HepG2 (cell line): ENCODE measurements around the gene POLDIP3. TPM values are rescaled to one million over a fixed set of nuclear protein-coding genes. Genes with fewer than 3 reads are reported as not detected.
"Not testable (repeated sequence)": the region's sequence is repeated elsewhere in the genome, so short reads cannot be mapped to it uniquely, and the experiment has no call there.

Experiments
- ATAC-seq: fragments of 200-7000 bp; cut with Tn5 transposase; 3 replicates; pipeline ENCODE4 v1.9.1; 2020; ENCODE audit warnings: mild to moderate bottlenecking, moderate library complexity
- BruUV-seq: library from RNA; stranded (reverse); fragments of 400-500 nt; replicated peaks from 2 replicates; lab custom pipeline; 2021; lab: Mats Ljungman, UMichigan
- CTCF ChIA-PET: fragments of 300-600 bp; formaldehyde crosslinking; extraction: SDS; loops from one replicate; lab custom pipeline; 2021; ENCODE audit warnings: low total read pairs, inconsistent platforms, low intra/inter-chr PET ratio; lab: Yijun Ruan, JAX
- POLR2A ChIA-PET: fragments of 350-600 bp; sonication (Branson Sonifier 250); formaldehyde crosslinking; loops from one replicate; lab custom pipeline; 2020; ENCODE audit warnings: antibody characterized with exemption, inconsistent platforms; lab: Yijun Ruan, JAX
- DNase-seq: peaks from one replicate; pipeline ENCODE4 v3.0.0-alpha.2; 2015; ENCODE audit warnings: low spot score
- FAIRE-seq: peaks from 3 replicates; lab custom pipeline; 2011; peaks lifted over from hg19 to GRCh38; lab: Jason Lieb, UNC
- H2AFZ ChIP-seq: one replicate; pipeline ENCODE4 v1.6.1; 2011; ENCODE audit warnings: low read length, inconsistent platforms
- H3K27ac ChIP-seq: fragments of 300-600 bp; 3 replicates; pipeline ENCODE4 v1.8.0; 2011; ENCODE audit warnings: mixed run types, mild to moderate bottlenecking, mixed read lengths, low read length, inconsistent platforms; ENCODE audit not compliant: insufficient read depth; ENCODE audit errors: extremely low read length
- H3K27me3 ChIP-seq, 2 experiments: fragments of 200-600 bp in 1 of 2; 2 replicates in 1 of 2; 3 replicates in 1 of 2; pipeline versions ENCODE4 v1.6.0 to v1.8.0; 2011; ENCODE audit warnings: low read length in 2 of 2, mild to moderate bottlenecking in 2 of 2, moderate library complexity in 2 of 2, inconsistent platforms in 1 of 2; ENCODE audit not compliant: insufficient read depth in 2 of 2, control insufficient read depth in 1 of 2
- H3K36me3 ChIP-seq, 2 experiments: fragments of 200-600 bp in 1 of 2; replicated peaks in 1 of 2; 2 replicates in 1 of 2; 3 replicates in 1 of 2; pipeline versions ENCODE4 v1.5.1 to v1.8.0; 2011; ENCODE audit warnings: low read length in 2 of 2, inconsistent platforms in 1 of 2; ENCODE audit not compliant: insufficient read depth in 2 of 2, control insufficient read depth in 1 of 2
- H3K4me1 ChIP-seq: 2 replicates; pipeline ENCODE4 v1.5.1; 2012; ENCODE audit warnings: low read length, inconsistent platforms; ENCODE audit not compliant: insufficient read depth
- H3K4me2 ChIP-seq: 2 replicates; pipeline ENCODE4 v1.6.0; 2011; ENCODE audit warnings: low read depth, low read length, inconsistent platforms
- H3K4me3 ChIP-seq, 3 experiments: fragments of 200-600 bp in 1 of 3; sonication (generic), shearing (Covaris generic) in 1 of 3; replicated peaks in 1 of 3; 2 replicates each; pipeline ENCODE4 v1.5.1; 2011 to 2016; ENCODE audit warnings: low read length in 3 of 3, inconsistent platforms in 2 of 3, low read depth in 2 of 3, mild to moderate bottlenecking in 2 of 3, control low read depth in 1 of 3, mixed read lengths in 1 of 3; ENCODE audit not compliant: insufficient read depth in 1 of 3
- H3K79me2 ChIP-seq: one replicate; pipeline ENCODE4 v1.6.1; 2011; ENCODE audit warnings: low read length, inconsistent platforms; ENCODE audit not compliant: insufficient read depth
- H3K9ac ChIP-seq: 2 replicates; pipeline ENCODE4 v1.6.0; 2011; ENCODE audit warnings: mild to moderate bottlenecking, low read depth, low read length, inconsistent platforms; ENCODE audit not compliant: insufficient read depth
- H3K9me3 ChIP-seq: 2 replicates; pipeline ENCODE4 v1.5.1; 2012; ENCODE audit warnings: mild to moderate bottlenecking, low read length
- H4K20me1 ChIP-seq: 2 replicates; pipeline ENCODE4 v1.6.0; 2011; ENCODE audit warnings: inconsistent platforms, mild to moderate bottlenecking, low read length, moderate library complexity; ENCODE audit not compliant: insufficient read depth
- WGBS: methylation state at CpG from one replicate; pipeline ENCODE4 v1.1.6; 2017; ENCODE audit warnings: low lambda C conversion rate; 5-methylcytosine and 5-hydroxymethylcytosine counted together
- in situ Hi-C: cut with HindIII; loops from 2 replicates; pipeline ENCODE4 v1.10.0; 2017; ENCODE audit warnings: low pct_unique_long_range_greater_than_20kb; ENCODE audit not compliant: extremely low pct_ligation_motif_present
- intact Hi-C: fragments of 100-400 bp; cut with micrococcal nuclease; formaldehyde crosslinking; loops from one replicate; pipeline ENCODE4 v1.10.0; 2022; ENCODE audit not compliant: unreplicated experiment
- polyA plus RNA-seq, 8 experiments: library from polyadenylated mRNA; depleted of rRNA in 3 of 8; stranded (reverse) in 7 of 8; unstranded in 1 of 8; fragments of >200 nt; fragmentation: Illumina TruSeq in 4 of 8; extraction: Trizol in 4 of 8; gene quantifications; 2 replicates each; pipeline versions ENCODE4 v1.2.1 to v1.2.3, GENCODE V29; 2011 to 2016; ENCODE audit warnings: low read depth in 4 of 8, missing spikeins in 1 of 8, mixed read lengths in 1 of 8; ENCODE audit not compliant: insufficient read depth in 1 of 8
- total RNA-seq, 5 experiments: library from RNA; depleted of rRNA; stranded (reverse); fragments of >200 nt; fragmentation: Illumina TruSeq; extraction: Trizol; gene quantifications; 2 replicates each; pipeline ENCODE4 v1.2.3, GENCODE V29; 2016; ENCODE audit warnings: low read depth in 1 of 5

POLDIP3 gene
- total and polyA plus RNA-seq, 2 of the 13 experiments (the other 11 are each of a cell fraction or from before 2014, with no cell fraction given), result 45.8 to 47.4 TPM

DNA sequence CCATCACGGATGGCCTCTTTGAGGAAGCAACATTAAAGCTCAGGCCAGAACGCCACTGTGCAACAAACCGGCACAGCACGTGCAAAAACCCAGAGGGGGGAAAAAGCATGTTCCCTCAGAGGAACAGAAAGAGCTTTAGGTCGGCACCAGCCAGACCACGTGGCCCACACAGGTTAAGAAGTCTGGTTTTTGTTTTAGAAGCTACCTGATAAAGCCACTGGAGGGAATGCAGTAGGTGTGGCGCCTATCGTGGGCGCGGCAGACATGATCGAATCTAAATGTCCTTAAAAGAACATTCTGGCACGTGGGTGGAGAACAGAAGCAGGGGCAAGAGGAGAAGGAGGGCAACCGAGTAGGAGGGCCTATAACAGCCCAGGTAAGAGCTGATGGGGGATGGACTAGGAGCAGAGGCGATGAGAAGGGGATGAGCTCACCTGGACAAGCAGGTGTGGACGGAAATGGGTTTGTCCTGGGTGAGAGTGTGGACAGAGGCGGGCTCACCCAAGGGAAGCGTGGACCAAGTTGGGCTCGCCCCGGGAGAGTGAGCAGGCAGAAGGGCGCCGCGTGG, 33.4 kb downstream of the POLDIP3 start:
- POLR2A ChIA-PET, result interaction anchor here (0.8 to 2.6 kb wide), 3 partner anchors 12 to 61 kb away, joined by 3 to 12 read pairs (median 8); partner anchors contain the start of gene POLDIP3
- peak; percentile 4 for FAIRE-seq
- H3K79me2 ChIP-seq, H3K9me3 ChIP-seq, H3K27me3 ChIP-seq, in situ Hi-C loops, intact Hi-C loops, H2AFZ ChIP-seq, BruUV-seq, ATAC-seq, DNase-seq, CTCF ChIA-PET, H3K4me1 ChIP-seq, H4K20me1 ChIP-seq: not testable (repeated sequence)
- H3K9ac ChIP-seq, result peak overlapping the region; percentile 85
- peak overlapping the region; percentile 52 for H3K27ac ChIP-seq
- H3K4me3 ChIP-seq, result peak overlapping the region; percentile 60 to 83 (median 81); a peak in 5 of 6 replicates
- peak overlapping the region; percentile 87 for H3K4me2 ChIP-seq
- H3K36me3 ChIP-seq, result peaks cover 23 to 51% of the 10 kb centered on the region in 2 experiments; a peak in 4 of 5 replicates
- WGBS, result 4% methylated on average over 6 of the region's 22 CpGs

DNA sequence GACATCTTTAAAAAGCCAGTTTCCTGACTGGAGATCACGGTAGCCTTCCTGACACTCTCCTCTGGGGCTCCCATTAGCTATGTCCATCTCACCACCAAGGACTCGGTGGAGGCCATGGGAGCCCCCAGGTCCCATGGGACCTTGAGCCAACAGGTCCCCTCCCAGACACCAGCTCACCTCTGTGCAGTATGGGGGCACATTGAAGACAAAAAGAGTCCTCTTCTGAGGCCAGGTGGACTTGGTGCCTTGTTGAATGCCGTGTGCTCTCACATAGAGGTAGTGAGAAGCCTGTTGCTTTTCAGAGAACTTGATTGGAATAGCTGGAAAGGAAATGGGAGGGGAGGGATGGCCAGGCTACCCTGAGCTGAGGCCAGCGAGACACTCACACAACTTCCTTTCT, 34.6 kb downstream of the POLDIP3 start:
- H3K9ac ChIP-seq, in situ Hi-C loops, H4K20me1 ChIP-seq, CTCF ChIA-PET, ATAC-seq, H3K4me3 ChIP-seq, DNase-seq, H3K79me2 ChIP-seq, H2AFZ ChIP-seq, H3K27me3 ChIP-seq, H3K27ac ChIP-seq, intact Hi-C loops, BruUV-seq, FAIRE-seq, H3K4me1 ChIP-seq, H3K9me3 ChIP-seq, POLR2A ChIA-PET, H3K4me2 ChIP-seq: not testable (repeated sequence)
- 87% methylated on average over 3 of the region's 4 CpGs for WGBS
- H3K36me3 ChIP-seq, result peaks cover 14 to 38% of the 10 kb centered on the region in 2 experiments; a peak in 4 of 5 replicates
